Measurements from ENCODE around the gene P3R3URF. TPM values are rescaled to one million over a fixed set of nuclear protein-coding genes. Genes with fewer than 3 reads are reported as not detected.

Gene P3R3URF
- total RNA-seq, 2 donors from 2014 or later = not detected

GRCh38 chr1:46148318-46148717, 28.0 kb downstream of the P3R3URF start:
- peaks cover 1% of the 10 kb centered on the region for H3K4me1 Mint-ChIP-seq

GRCh38 chr1:46137916-46138315, 38.4 kb downstream of the P3R3URF start:
- H3K4me1 Mint-ChIP-seq = peaks cover 22% of the 10 kb centered on the region
- no peak for TF ChIP-seq CTCF (conservative IDR thresholded peaks at IDR 0.05)
- Histone ChIP-seq H3K36me3 (ENCODE audit: control insufficient read depth, insufficient read depth, low read length) (no peaks in the 10 kb centered on the region), H3K27ac (ENCODE audit: low read depth, low read length) (no peak overlapping the region), H3K4me1 (ENCODE audit: control insufficient read depth, insufficient read depth, low read length) (peaks cover 11% of the 10 kb centered on the region), H3K9me3 (ENCODE audit: control insufficient read depth, low read length) (no peaks in the 10 kb centered on the region), H3K9ac (ENCODE audit: extremely low read depth, low read length, poor library complexity, severe bottlenecking) (no peak overlapping the region), H3K27me3 (ENCODE audit: control insufficient read depth, insufficient read depth, low read length, poor library complexity, severe bottlenecking) (no peaks in the 10 kb centered on the region), H3K4me3 (ENCODE audit: low read length) (no peak overlapping the region)
- peaks cover 2% of the 10 kb centered on the region for H3K27me3 Mint-ChIP-seq (ENCODE audit: insufficient read depth)
- WGBS, 2 experiments (ENCODE audit: insufficient coverage in 1 of 2, insufficient read length in 1 of 2) = 61 to 67% methylated on average over 3 of the region's 3 CpGs
- no peaks in the 10 kb centered on the region for H3K9me3 Mint-ChIP-seq
- no peak overlapping the region for H3K4me3 Mint-ChIP-seq
- no peak for DNase-seq
- H3K27ac Mint-ChIP-seq = no peak overlapping the region
- no peaks in the 10 kb centered on the region for H3K36me3 Mint-ChIP-seq (ENCODE audit: low read depth)

More at GRCh38 chr1:46148318-46148717, 28.0 kb downstream of the P3R3URF start:
- DNase-seq = no peak
- no peak overlapping the region for H3K27ac Mint-ChIP-seq
- H3K36me3 ChIP-seq (ENCODE audit: control insufficient read depth, insufficient read depth, low read length) = no peaks in the 10 kb centered on the region
- no peak for TF ChIP-seq CTCF (conservative IDR thresholded peaks at IDR 0.05)
- no peak overlapping the region for H3K4me3 Mint-ChIP-seq
- H3K4me3 ChIP-seq (ENCODE audit: low read length) = no peak overlapping the region
- no peaks in the 10 kb centered on the region for H3K9me3 ChIP-seq (ENCODE audit: control insufficient read depth, low read length)
- no peak overlapping the region for H3K27ac ChIP-seq (ENCODE audit: low read depth, low read length)
- WGBS, 2 experiments (ENCODE audit: insufficient coverage in 1 of 2, insufficient read length in 1 of 2) = 88 to 93% methylated on average over 2 of the region's 2 CpGs
- H3K4me1 ChIP-seq (ENCODE audit: control insufficient read depth, insufficient read depth, low read length) = no peaks in the 10 kb centered on the region
- no peaks in the 10 kb centered on the region for H3K27me3 Mint-ChIP-seq (ENCODE audit: insufficient read depth)
- no peaks in the 10 kb centered on the region for H3K9me3 Mint-ChIP-seq
- no peaks in the 10 kb centered on the region for H3K36me3 Mint-ChIP-seq (ENCODE audit: low read depth)
- no peaks in the 10 kb centered on the region for H3K27me3 ChIP-seq (ENCODE audit: control insufficient read depth, insufficient read depth, low read length, poor library complexity, severe bottlenecking)
- no peak overlapping the region for H3K9ac ChIP-seq (ENCODE audit: extremely low read depth, low read length, poor library complexity, severe bottlenecking)

- Histone ChIP-seq H3K27me3 (ENCODE audit: control insufficient read depth, insufficient read depth, low read length, poor library complexity, severe bottlenecking) (no peaks in the 10 kb centered on the region), H3K9me3 (ENCODE audit: control insufficient read depth, low read length) (no peaks in the 10 kb centered on the region), H3K4me3 (ENCODE audit: low read length) (no peak overlapping the region), H3K27ac (ENCODE audit: low read depth, low read length) (no peak overlapping the region), H3K36me3 (ENCODE audit: control insufficient read depth, insufficient read depth, low read length) (no peaks in the 10 kb centered on the region), H3K9ac (ENCODE audit: extremely low read depth, low read length, poor library complexity, severe bottlenecking) (no peak overlapping the region), H3K4me1 (ENCODE audit: control insufficient read depth, insufficient read depth, low read length) (peaks cover 11% of the 10 kb centered on the region)
- H3K27me3 Mint-ChIP-seq (ENCODE audit: insufficient read depth) = peaks cover 2% of the 10 kb centered on the region
- no peak for TF ChIP-seq CTCF (conservative IDR thresholded peaks at IDR 0.05)
- peaks cover 22% of the 10 kb centered on the region for H3K4me1 Mint-ChIP-seq
- no peak for DNase-seq
- no peaks in the 10 kb centered on the region for H3K36me3 Mint-ChIP-seq (ENCODE audit: low read depth)
- H3K27ac Mint-ChIP-seq = no peak overlapping the region
- no peaks in the 10 kb centered on the region for H3K9me3 Mint-ChIP-seq
- no peak overlapping the region for H3K4me3 Mint-ChIP-seq
Observed at GRCh38 chr1:46136711-46137110, 39.6 kb downstream of the P3R3URF start.
